Hindlimb muscle (tissue), 1 donor: ENCODE measurements around the gene CDKAL1. TPM values are rescaled to one million over a fixed set of nuclear protein-coding genes. Genes with fewer than 3 reads are reported as not detected.

ENCODE experiments used
- DNase-seq: peaks from one replicate; pipeline ENCODE4 v3.0.0-alpha.2; 2013
- polyA plus RNA-seq: library from polyadenylated mRNA; unstranded; fragments of 120-200 nt; gene quantifications from one replicate; pipeline ENCODE4 v1.2.1, GENCODE V29; 2013; ENCODE audit not compliant: insufficient read length

Gene CDKAL1
- polyA plus RNA-seq, 1 donor: 13.2 TPM

DNA sequence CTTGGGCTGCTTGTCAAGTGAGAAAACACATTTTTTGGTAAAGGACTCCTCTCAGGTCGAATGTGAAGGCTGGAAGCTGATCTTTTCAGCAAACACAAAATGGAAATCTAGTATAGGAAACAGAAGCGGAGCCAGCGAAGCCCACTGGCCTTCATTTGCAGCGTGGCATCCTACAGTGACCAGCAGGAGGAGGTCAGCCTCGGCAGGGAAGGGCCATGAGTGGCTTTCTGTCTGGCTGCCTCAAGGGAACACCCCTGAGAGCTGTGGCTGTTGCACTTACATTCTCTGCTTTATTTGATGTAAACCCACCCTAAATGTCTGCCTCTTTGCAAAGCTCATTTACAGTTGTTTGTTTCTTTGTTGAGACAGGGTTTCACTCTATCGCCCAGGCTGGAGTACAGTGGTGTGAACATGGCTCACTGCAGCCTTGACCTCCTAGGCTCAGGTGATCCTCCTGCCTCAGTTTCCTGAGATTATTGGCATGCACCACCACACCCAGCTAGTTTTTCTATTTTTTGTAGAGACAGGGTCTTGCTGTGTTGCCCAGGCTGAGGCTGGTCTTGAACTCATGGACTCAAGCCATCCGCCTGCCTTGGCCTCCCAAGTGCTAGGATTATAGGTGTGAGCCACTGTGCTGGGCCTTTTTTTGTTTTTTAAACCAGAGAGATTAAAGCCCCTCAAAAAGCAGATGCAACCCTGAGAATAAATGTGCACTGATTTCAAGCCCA lies 737.3 kb downstream of the CDKAL1 start:
- no peak for DNase-seq

DNA sequence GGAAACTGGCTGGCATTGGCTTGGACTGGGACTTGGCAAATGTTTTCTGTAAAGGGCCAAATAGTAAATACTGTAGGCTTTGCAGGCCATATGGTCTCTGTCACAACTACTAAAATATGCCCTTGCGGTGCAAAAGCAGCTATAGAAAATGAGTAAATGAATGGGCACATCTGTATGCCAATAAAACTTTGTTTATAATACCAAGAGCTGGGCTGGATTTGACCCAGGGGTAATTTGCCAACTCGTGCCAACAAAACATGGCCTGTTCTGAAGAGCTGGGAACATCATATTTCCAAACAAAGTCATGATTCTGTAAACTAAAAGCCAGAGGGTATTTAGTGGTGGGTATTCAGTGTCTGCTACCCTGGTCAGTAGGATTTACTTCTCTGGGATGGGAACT lies 739.2 kb downstream of the CDKAL1 start:
- no peak for DNase-seq

DNA sequence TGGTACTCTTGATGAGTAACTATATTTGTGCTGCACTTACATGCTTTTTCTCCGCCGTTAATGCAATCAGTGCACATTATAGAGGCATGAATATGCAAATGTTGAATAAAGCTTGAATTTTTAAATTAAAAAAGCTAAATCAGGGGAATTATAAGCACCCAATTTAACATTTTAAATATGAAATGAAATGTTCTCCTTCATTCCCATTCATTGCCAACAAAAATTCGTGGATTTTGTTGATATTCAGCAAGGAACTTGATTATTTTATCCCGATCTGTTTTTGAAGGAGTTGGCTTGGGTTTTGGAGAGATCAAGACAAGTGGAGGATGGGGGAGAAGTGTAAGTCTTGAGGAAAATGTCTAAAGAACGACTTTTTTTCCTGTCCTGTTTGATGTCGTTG lies 740.6 kb downstream of the CDKAL1 start:
- no peak for DNase-seq

DNA sequence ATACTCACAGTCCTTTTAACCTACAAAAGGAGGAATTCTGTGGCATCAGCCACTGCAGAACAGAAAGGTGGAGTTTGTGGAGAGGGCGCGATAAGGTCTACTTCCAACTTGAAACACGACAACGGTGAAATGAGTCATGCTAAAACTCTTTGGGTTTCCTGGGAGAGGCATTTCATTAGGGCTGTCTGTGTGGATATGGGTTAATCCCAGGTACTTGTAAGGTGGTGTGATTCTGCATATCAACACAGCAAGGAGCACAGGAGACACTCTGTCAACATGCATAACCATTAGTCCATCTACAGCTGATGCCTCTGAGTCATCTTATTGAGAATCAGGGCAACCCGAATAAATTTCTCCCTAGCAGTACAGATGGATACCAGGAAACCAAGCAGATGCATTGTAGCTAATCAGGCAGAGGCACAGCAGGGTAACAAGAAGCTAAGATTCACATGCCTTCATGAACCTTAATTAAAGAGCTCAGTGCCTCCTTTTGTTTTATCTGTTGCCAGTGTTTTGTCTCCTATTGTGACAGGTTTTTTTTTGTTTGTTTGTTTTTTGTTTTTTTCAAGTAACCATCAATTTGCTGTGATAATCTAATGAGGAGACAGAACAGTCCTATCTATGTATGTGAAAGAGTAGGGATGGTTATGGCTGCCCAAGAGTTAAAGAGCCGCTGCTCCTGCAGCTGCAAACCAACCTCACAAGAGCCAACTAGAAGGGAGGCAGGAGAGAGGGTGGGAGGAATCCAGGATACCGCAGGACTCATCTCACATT lies 743.5 kb downstream of the CDKAL1 start:
- no peak for DNase-seq

DNA sequence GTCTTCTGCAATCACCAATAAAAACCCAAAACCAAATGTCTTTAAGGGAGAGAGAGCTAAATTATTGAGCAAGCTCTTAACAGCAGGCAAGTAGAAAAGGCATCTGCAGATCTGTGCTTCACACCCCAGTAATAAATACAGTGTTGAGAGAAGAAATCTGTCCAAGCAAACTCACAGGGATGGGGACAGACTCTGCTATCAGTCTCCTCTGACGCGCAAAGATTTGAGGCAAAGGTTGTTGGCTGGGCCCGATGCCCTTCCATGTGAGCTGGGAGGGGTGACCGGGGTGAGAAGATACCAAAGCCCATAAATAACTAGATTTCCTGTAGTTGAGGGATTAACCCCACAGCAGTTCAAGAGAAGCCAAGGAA lies 744.1 kb downstream of the CDKAL1 start:
- DNase-seq: no peak

DNA sequence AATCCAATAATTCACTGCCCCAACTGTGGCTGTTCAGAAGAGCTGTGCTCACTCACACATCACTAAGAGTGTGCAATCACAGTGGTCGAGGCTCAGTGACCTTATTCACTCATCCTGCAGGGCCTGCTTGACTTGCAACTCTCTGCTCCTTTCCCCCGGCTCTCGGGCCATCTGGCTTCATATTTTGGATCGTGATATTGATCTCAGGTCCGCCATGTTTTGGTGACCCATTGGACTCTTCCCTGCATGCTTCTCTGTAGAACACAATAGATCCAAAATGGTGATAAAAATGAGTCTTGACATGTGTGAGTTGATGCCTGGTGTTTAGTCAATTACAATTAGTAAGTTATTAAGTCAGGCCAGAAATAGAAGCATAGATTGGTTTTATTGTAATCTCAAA lies 745.4 kb downstream of the CDKAL1 start:
- no peak for DNase-seq

DNA sequence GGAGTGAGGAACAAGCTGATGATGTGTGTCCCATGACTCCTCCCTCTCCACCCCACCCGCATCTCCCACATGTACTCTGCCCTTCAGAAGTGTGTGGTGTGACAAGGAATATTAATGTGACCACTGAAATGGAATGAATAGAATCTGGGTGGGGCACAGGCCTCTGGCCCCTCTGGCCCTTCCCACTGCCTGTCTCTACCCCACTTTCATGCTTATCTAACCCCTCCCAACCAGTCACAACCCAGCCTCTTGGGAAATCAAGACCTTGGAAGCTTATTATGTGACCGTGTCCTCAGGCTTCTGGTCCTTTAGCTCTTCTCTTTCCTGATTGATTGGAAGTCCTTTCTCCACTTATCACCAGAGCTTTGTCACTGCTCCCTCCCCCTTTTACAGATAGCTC lies 747.1 kb downstream of the CDKAL1 start:
- DNase-seq: no peak

Other genes starting within 250 kb of the CDKAL1 start
- 7.6 TPM for gene E2F3, start 132.6 kb upstream of the CDKAL1 start, polyA plus RNA-seq